Peyer's patch (tissue), 4 donors: ENCODE results near the gene CDC14B. TPM values are rescaled to one million over a fixed set of nuclear protein-coding genes. Genes with fewer than 3 reads are reported as not detected.

Experiments used
- DNase-seq, 3 donors: peaks; one replicate each; pipeline ENCODE4 v3.0.0-alpha.2; 2017 to 2019
- H3K27ac ChIP-seq, 4 donors: fragments of 200-600 bp; sonication (generic); one replicate each; pipeline ENCODE4 v1.5.1; 2016 to 2019
- H3K27me3 ChIP-seq, 2 donors: fragments of 200-600 bp; sonication (generic); one replicate each; pipeline ENCODE4 v1.5.1; 2019
- H3K36me3 ChIP-seq, 3 donors: fragments of 200-600 bp; sonication (generic); one replicate each; pipeline ENCODE4 v1.5.1; 2016 to 2019
- H3K4me1 ChIP-seq, 4 donors: fragments of 200-600 bp; sonication (generic); one replicate each; pipeline ENCODE4 v1.5.1; 2016 to 2019
- H3K4me3 ChIP-seq, 4 donors: fragments of 200-600 bp; sonication (generic); 1 replicate in 3 of 4; 2 replicates in 1 of 4; pipeline ENCODE4 v1.5.1; 2016 to 2019; ENCODE audit warnings: mild to moderate bottlenecking in 1 of 4
- H3K9me3 ChIP-seq, 4 donors: fragments of 200-600 bp; sonication (generic); one replicate each; pipeline ENCODE4 v1.5.1; 2016 to 2019; ENCODE audit warnings: mild to moderate bottlenecking in 1 of 4
- POLR2A ChIP-seq, 2 donors: fragments of 450-650 bp; IDR thresholded peaks; one replicate each; pipeline ENCODE4 v1.5.1; 2017; ENCODE audit warnings: antibody characterized with exemption in 2 of 2, mild to moderate bottlenecking in 2 of 2, moderate library complexity in 2 of 2
- total RNA-seq, 4 donors: library from RNA; depleted of rRNA; stranded (reverse); fragments of >200 nt; gene quantifications; one replicate each; pipeline ENCODE4 v1.1.0, GENCODE V29; 2016
- TF ChIP-seq, protein P1 (sequence below), 6 experiments: fragments of 450-650 bp in 4 of 6; fragments of 200-600 bp in 2 of 6; sonication (generic) in 1 of 6; IDR thresholded peaks; one replicate each; pipeline ENCODE4 v1.5.1; 2017 to 2019; ENCODE audit warnings: antibody characterized with exemption in 6 of 6, mild to moderate bottlenecking in 3 of 6, moderate library complexity in 1 of 6

CDC14B gene
- total RNA-seq, 4 donors from 2014 or later: 23.9 to 36.6 (median 35.7) TPM

- Histone ChIP-seq H3K36me3 (no peaks in the 10 kb centered on the region), H3K4me1 (no peaks in the 10 kb centered on the region), H3K27ac (no peak overlapping the region), H3K9me3 (no peaks in the 10 kb centered on the region), H3K4me3 (no peak overlapping the region), H3K27me3 (no peaks in the 10 kb centered on the region)
- TF ChIP-seq POLR2A (IDR thresholded peaks at IDR 0.05): no peak
- DNase-seq: no peak
Observed at GRCh38 chr9:96482476-96482875, 137.2 kb downstream of the CDC14B start.

- Histone ChIP-seq H3K36me3 (no peaks in the 10 kb centered on the region), H3K4me3 (no peak overlapping the region), H3K27ac (no peak overlapping the region), H3K27me3 (no peaks in the 10 kb centered on the region), H3K9me3 (no peaks in the 10 kb centered on the region), H3K4me1 (no peaks in the 10 kb centered on the region)
- TF ChIP-seq POLR2A (IDR thresholded peaks at IDR 0.05): no peak
- TF ChIP-seq, protein P1, sequence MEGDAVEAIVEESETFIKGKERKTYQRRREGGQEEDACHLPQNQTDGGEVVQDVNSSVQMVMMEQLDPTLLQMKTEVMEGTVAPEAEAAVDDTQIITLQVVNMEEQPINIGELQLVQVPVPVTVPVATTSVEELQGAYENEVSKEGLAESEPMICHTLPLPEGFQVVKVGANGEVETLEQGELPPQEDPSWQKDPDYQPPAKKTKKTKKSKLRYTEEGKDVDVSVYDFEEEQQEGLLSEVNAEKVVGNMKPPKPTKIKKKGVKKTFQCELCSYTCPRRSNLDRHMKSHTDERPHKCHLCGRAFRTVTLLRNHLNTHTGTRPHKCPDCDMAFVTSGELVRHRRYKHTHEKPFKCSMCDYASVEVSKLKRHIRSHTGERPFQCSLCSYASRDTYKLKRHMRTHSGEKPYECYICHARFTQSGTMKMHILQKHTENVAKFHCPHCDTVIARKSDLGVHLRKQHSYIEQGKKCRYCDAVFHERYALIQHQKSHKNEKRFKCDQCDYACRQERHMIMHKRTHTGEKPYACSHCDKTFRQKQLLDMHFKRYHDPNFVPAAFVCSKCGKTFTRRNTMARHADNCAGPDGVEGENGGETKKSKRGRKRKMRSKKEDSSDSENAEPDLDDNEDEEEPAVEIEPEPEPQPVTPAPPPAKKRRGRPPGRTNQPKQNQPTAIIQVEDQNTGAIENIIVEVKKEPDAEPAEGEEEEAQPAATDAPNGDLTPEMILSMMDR (IDR thresholded peaks at IDR 0.05): no peak
- DNase-seq: no peak
Observed at GRCh38 chr9:96480736-96481135, 138.9 kb downstream of the CDC14B start.

DNA sequence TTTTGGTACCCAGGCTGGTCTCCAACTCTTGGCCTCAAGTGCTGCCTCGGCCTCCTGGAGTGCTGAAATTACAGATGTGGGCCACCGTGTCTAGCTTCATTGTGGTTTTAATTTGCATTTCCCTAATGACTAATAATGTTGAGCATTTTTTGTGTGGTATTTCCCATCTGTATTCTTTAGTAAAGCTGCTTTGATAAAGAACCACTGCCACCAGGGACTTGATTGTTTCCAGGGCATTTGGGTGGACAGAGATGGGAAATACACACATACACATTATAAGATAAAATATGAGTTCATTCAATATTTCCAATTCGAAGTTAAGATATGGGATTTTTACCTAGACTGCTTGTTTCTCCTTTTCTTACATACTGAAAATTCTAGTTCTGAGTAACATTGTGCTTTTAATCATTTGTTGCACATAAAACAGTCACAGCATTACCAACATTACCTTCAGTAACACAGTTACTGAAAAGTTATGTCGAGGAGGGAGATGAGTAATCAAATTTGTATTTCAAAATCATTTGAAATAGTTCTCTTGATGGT, 140.7 kb downstream of the CDC14B start:
- TF ChIP-seq, protein P1 (IDR thresholded peaks at IDR 0.05): no peak
- no peak for TF ChIP-seq POLR2A (IDR thresholded peaks at IDR 0.05)
- Histone ChIP-seq H3K27ac (no peak overlapping the region), H3K4me1 (no peaks in the 10 kb centered on the region), H3K9me3 (no peaks in the 10 kb centered on the region), H3K36me3 (peaks cover 0 to under 1% (median 0%) of the 10 kb centered on the region in 3 donors), H3K27me3 (no peaks in the 10 kb centered on the region), H3K4me3 (no peak overlapping the region)
- DNase-seq: no peak

GRCh38 chr9:96476591-96476990, 143.1 kb downstream of the CDC14B start:
- H3K4me3 ChIP-seq: no peak overlapping the region
- no peaks in the 10 kb centered on the region for H3K4me1 ChIP-seq
- no peaks in the 10 kb centered on the region for H3K9me3 ChIP-seq
- no peak for TF ChIP-seq POLR2A (IDR thresholded peaks at IDR 0.05)
- TF ChIP-seq, protein P1 (IDR thresholded peaks at IDR 0.05): no peak
- no peak overlapping the region for H3K27ac ChIP-seq
- peaks cover 0 to 13% (median 0%) of the 10 kb centered on the region in 3 donors for H3K36me3 ChIP-seq
- no peaks in the 10 kb centered on the region for H3K27me3 ChIP-seq
- DNase-seq: no peak

DNA sequence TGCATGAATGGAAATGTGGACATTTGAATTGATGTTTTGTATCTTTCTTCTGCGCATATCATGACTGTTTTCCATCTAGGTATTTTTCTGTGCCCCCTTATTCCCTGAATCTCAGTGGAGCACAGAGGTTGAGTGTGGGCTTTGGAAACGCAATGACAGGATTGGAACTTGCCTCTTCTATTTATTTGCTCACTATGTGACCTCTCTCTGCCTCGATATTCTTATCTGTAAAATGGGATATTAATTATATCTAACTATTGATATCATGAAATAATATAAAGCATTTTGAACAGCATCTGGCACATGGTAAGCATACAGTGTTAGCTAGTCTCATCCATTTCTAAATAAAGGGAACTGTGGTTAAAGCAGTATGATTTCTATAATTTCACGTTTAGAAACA, 143.6 kb downstream of the CDC14B start:
- H3K4me1 ChIP-seq: no peaks in the 10 kb centered on the region
- TF ChIP-seq, protein P1 (IDR thresholded peaks at IDR 0.05): no peak
- TF ChIP-seq POLR2A (IDR thresholded peaks at IDR 0.05): no peak
- H3K27me3 ChIP-seq: no peaks in the 10 kb centered on the region
- H3K4me3 ChIP-seq: no peak overlapping the region
- H3K27ac ChIP-seq: no peak overlapping the region
- no peak for DNase-seq
- H3K9me3 ChIP-seq: no peaks in the 10 kb centered on the region
- peaks cover 0 to 13% (median 0%) of the 10 kb centered on the region in 3 donors for H3K36me3 ChIP-seq

GRCh38 chr9:96467784-96468183, 151.9 kb downstream of the CDC14B start:
- H3K9me3 ChIP-seq: no peaks in the 10 kb centered on the region
- DNase-seq: no peak
- H3K4me1 ChIP-seq: no peaks in the 10 kb centered on the region
- no peak overlapping the region for H3K27ac ChIP-seq
- TF ChIP-seq, protein P1 (IDR thresholded peaks at IDR 0.05): no peak
- TF ChIP-seq POLR2A (IDR thresholded peaks at IDR 0.05): no peak
- H3K36me3 ChIP-seq: peaks cover 0 to 19% (median 0%) of the 10 kb centered on the region in 3 donors
- no peak overlapping the region for H3K4me3 ChIP-seq
- no peaks in the 10 kb centered on the region for H3K27me3 ChIP-seq
